ENCODE results near the gene CNPPD1. TPM values are rescaled to one million over a fixed set of nuclear protein-coding genes. Genes with fewer than 3 reads are reported as not detected.

The CNPPD1 gene
- total and polyA plus RNA-seq, 2 of the 8 experiments (the other 6 are each of a cell fraction or from before 2014, with no cell fraction given), result 32.9 to 35.9 TPM

- TF ChIP-seq CTCF (IDR thresholded peaks at IDR 0.05; ENCODE audit: control extremely low read depth in 1 of 3, insufficient read depth in 1 of 3, low read depth in 1 of 3, low read length in 3 of 3) (no peak), RFX5 (IDR thresholded peaks at IDR 0.05; ENCODE audit: borderline replicate concordance, low read depth, low read length) (no peak), JUND (IDR thresholded peaks at IDR 0.05; ENCODE audit: low read length) (no peak)
Measured at GRCh38 chr2:219127037-219127635, 49.6 kb downstream of the CNPPD1 start (continued).

Data from H1 (cell line).